SK-N-SH treated with all-trans-retinoic acid at 6 μM for 48 hours (cell line): ENCODE data around the gene OBP2B.

Experiments used
- ATAC-seq: fragments of 200-7000 bp; cut with Tn5 transposase; 3 replicates; pipeline ENCODE4 v1.9.1; 2020; ENCODE audit warnings: mild to moderate bottlenecking, moderate library complexity
- BACH2 ChIP-seq: fragments of 250-450 bp; sonication (Bioruptor Pico); IDR thresholded peaks from 2 replicates; pipeline ENCODE4 v1.9.0; 2021; ENCODE audit warnings: mild to moderate bottlenecking, borderline replicate concordance
- CSDC2 ChIP-seq: fragments of 250-450 bp; sonication (Bioruptor Pico); IDR thresholded peaks from 2 replicates; pipeline ENCODE4 v1.5.0; 2020; ENCODE audit warnings: mild to moderate bottlenecking, moderate library complexity
- ESRRG ChIP-seq: fragments of 250-450 bp; sonication (Bioruptor Pico); IDR thresholded peaks from 2 replicates; pipeline ENCODE4 v1.6.1; 2021; ENCODE audit warnings: mild to moderate bottlenecking
- GLIS3 ChIP-seq: fragments of 250-450 bp; sonication (Bioruptor Pico); IDR thresholded peaks from 2 replicates; pipeline ENCODE4 v1.5.0; 2020; ENCODE audit warnings: mild to moderate bottlenecking, moderate library complexity
- ISL1 ChIP-seq: fragments of 250-450 bp; sonication (Bioruptor Pico); IDR thresholded peaks from 2 replicates; pipeline ENCODE4 v2.1.2; 2022; ENCODE audit warnings: mild to moderate bottlenecking, moderate library complexity
- OSR1 ChIP-seq: fragments of 250-450 bp; sonication (Bioruptor Pico); IDR thresholded peaks from 2 replicates; pipeline ENCODE4 v1.8.0; 2022; ENCODE audit warnings: moderate library complexity, mild to moderate bottlenecking, inconsistent platforms
- PPARA ChIP-seq: fragments of 250-450 bp; sonication (Bioruptor Pico); IDR thresholded peaks from 2 replicates; pipeline ENCODE4 v1.5.0; 2020; ENCODE audit warnings: mild to moderate bottlenecking, borderline replicate concordance
- RARB ChIP-seq: fragments of 250-450 bp; sonication (Bioruptor Pico); IDR thresholded peaks from 2 replicates; pipeline ENCODE4 v1.8.0; 2021; ENCODE audit warnings: mild to moderate bottlenecking, moderate library complexity
- SNAI2 ChIP-seq: fragments of 250-450 bp; sonication (Bioruptor Pico); IDR thresholded peaks from 2 replicates; pipeline ENCODE4 v1.5.0; 2020; ENCODE audit warnings: mild to moderate bottlenecking, moderate library complexity
- TCF4 ChIP-seq: fragments of 250-450 bp; sonication (Bioruptor Pico); IDR thresholded peaks from 2 replicates; pipeline ENCODE4 v1.8.0; 2021; ENCODE audit warnings: mild to moderate bottlenecking, moderate library complexity, borderline replicate concordance
- TOX ChIP-seq: fragments of 250-450 bp; sonication (Bioruptor Pico); IDR thresholded peaks from 2 replicates; pipeline ENCODE4 v1.8.0; 2021; ENCODE audit warnings: mild to moderate bottlenecking, moderate library complexity, borderline replicate concordance
- ZFP3 ChIP-seq: fragments of 250-450 bp; sonication (Bioruptor Pico); IDR thresholded peaks from 2 replicates; pipeline ENCODE4 v1.5.0; 2020; ENCODE audit warnings: mild to moderate bottlenecking, moderate library complexity
- ZFP30 ChIP-seq: fragments of 450-650 bp; formaldehyde crosslinking; IDR thresholded peaks from 2 replicates; pipeline ENCODE4 v1.5.0; 2022; ENCODE audit warnings: mild to moderate bottlenecking, moderate library complexity
- ZNF565 ChIP-seq: fragments of 450-650 bp; formaldehyde crosslinking; conservative IDR thresholded peaks from 2 replicates; pipeline ENCODE4 v1.5.0; 2020; ENCODE audit warnings: low read depth, mild to moderate bottlenecking, moderate library complexity
- ZNF70 ChIP-seq: fragments of 450-650 bp; formaldehyde crosslinking; IDR thresholded peaks from 2 replicates; pipeline ENCODE4 v1.5.0; 2020; ENCODE audit warnings: mild to moderate bottlenecking, moderate library complexity
- ZNF8 ChIP-seq: fragments of 450-650 bp; formaldehyde crosslinking; IDR thresholded peaks from 2 replicates; pipeline ENCODE4 v1.5.0; 2020; ENCODE audit warnings: mild to moderate bottlenecking, moderate library complexity
- TF ChIP-seq, protein P1 (sequence below): fragments of 250-450 bp; sonication (Bioruptor Pico); IDR thresholded peaks from 2 replicates; pipeline ENCODE4 v1.5.1; 2021; ENCODE audit warnings: mild to moderate bottlenecking, moderate library complexity
- TF ChIP-seq, protein P2 (sequence below): fragments of 250-450 bp; sonication (Bioruptor Pico); IDR thresholded peaks from 2 replicates; pipeline ENCODE4 v1.5.1; 2020; ENCODE audit warnings: low read depth, mild to moderate bottlenecking, moderate library complexity
- TF ChIP-seq, protein P3 (sequence below): fragments of 250-450 bp; sonication (Bioruptor Pico); IDR thresholded peaks from 2 replicates; pipeline ENCODE4 v1.8.0; 2021; ENCODE audit warnings: low read depth, mild to moderate bottlenecking, moderate library complexity, borderline replicate concordance
- TF ChIP-seq, protein P4 (sequence below): fragments of 250-450 bp; sonication (Bioruptor Pico); IDR thresholded peaks from 2 replicates; pipeline ENCODE4 v1.8.0; 2020; ENCODE audit warnings: mild to moderate bottlenecking, moderate library complexity, borderline replicate concordance

Gene OBP2B

DNA sequence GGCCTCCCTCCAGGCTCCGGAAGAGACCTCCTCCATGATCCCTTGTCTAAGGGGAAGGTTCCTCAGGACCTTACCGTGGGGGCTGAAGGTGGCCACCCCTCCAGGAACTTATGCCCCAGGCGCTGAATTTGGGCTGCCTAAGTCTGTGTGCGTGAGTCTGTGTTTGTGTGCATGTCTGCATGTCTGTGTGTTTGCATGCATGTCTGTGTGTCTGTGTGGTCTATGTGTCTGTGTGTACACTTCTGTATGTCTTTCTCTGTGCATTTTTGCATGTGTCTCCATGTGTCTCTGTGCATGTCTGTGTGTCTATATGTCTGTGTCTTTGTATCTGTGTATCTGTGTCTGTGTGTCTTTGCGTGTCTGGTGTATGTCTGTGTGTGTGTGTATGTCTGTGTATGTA lies 45.4 kb upstream of the OBP2B start:
- no peak for ATAC-seq
- TF ChIP-seq TOX (CRISPR knock-in tag) (no peak), SNAI2 (CRISPR knock-in tag) (no peak), ZNF8 (CRISPR knock-in tag) (no peak), GLIS3 (CRISPR knock-in tag) (no peak), ISL1 (CRISPR knock-in tag) (no peak), PPARA (no peak), ESRRG (no peak), ZNF565 (CRISPR knock-in tag) (no peak), ZNF70 (no peak)
- TF ChIP-seq, protein P1, sequence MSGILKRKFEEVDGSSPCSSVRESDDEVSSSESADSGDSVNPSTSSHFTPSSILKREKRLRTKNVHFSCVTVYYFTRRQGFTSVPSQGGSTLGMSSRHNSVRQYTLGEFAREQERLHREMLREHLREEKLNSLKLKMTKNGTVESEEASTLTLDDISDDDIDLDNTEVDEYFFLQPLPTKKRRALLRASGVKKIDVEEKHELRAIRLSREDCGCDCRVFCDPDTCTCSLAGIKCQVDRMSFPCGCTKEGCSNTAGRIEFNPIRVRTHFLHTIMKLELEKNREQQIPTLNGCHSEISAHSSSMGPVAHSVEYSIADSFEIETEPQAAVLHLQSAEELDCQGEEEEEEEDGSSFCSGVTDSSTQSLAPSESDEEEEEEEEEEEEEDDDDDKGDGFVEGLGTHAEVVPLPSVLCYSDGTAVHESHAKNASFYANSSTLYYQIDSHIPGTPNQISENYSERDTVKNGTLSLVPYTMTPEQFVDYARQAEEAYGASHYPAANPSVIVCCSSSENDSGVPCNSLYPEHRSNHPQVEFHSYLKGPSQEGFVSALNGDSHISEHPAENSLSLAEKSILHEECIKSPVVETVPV (CRISPR knock-in tag): no peak
- TF ChIP-seq, protein P2, sequence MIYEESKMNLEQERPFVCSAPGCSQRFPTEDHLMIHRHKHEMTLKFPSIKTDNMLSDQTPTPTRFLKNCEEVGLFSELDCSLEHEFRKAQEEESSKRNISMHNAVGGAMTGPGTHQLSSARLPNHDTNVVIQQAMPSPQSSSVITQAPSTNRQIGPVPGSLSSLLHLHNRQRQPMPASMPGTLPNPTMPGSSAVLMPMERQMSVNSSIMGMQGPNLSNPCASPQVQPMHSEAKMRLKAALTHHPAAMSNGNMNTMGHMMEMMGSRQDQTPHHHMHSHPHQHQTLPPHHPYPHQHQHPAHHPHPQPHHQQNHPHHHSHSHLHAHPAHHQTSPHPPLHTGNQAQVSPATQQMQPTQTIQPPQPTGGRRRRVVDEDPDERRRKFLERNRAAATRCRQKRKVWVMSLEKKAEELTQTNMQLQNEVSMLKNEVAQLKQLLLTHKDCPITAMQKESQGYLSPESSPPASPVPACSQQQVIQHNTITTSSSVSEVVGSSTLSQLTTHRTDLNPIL (CRISPR knock-in tag): no peak
- TF ChIP-seq, protein P3, sequence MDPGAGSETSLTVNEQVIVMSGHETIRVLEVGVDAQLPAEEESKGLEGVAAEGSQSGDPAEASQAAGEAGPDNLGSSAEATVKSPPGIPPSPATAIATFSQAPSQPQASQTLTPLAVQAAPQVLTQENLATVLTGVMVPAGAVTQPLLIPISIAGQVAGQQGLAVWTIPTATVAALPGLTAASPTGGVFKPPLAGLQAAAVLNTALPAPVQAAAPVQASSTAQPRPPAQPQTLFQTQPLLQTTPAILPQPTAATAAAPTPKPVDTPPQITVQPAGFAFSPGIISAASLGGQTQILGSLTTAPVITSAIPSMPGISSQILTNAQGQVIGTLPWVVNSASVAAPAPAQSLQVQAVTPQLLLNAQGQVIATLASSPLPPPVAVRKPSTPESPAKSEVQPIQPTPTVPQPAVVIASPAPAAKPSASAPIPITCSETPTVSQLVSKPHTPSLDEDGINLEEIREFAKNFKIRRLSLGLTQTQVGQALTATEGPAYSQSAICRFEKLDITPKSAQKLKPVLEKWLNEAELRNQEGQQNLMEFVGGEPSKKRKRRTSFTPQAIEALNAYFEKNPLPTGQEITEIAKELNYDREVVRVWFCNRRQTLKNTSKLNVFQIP (CRISPR knock-in tag): no peak

DNA sequence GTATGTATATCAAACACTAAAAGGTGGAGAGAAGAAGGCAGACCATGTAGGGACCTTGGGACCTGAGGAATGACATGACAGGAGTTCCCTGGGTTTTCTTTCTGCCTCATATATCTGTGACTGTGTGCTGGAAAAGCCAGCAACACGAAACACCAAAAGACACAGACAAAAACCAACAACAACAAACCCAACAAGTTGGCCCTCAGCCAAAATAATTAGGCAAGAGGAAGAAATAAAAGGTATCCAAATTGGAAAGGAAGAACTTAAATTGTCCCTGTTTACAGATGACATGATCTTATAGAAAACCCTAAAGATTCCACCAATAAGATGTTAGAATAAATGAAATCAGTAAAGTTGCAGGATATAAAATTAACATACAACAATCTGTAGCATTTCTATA lies 44.2 kb upstream of the OBP2B start:
- ATAC-seq: no peak
- no peak for TF ChIP-seq GLIS3 (CRISPR knock-in tag)
- no peak for TF ChIP-seq BACH2 (CRISPR knock-in tag)
- TF ChIP-seq, protein P1 (CRISPR knock-in tag): no peak
- TF ChIP-seq OSR1 (CRISPR knock-in tag): no peak
- no peak for TF ChIP-seq CSDC2 (CRISPR knock-in tag)
- TF ChIP-seq ISL1 (CRISPR knock-in tag): no peak
- no peak for TF ChIP-seq ZFP30 (CRISPR knock-in tag)
- TF ChIP-seq TCF4 (CRISPR knock-in tag): no peak
- TF ChIP-seq ZNF8 (CRISPR knock-in tag): no peak

DNA sequence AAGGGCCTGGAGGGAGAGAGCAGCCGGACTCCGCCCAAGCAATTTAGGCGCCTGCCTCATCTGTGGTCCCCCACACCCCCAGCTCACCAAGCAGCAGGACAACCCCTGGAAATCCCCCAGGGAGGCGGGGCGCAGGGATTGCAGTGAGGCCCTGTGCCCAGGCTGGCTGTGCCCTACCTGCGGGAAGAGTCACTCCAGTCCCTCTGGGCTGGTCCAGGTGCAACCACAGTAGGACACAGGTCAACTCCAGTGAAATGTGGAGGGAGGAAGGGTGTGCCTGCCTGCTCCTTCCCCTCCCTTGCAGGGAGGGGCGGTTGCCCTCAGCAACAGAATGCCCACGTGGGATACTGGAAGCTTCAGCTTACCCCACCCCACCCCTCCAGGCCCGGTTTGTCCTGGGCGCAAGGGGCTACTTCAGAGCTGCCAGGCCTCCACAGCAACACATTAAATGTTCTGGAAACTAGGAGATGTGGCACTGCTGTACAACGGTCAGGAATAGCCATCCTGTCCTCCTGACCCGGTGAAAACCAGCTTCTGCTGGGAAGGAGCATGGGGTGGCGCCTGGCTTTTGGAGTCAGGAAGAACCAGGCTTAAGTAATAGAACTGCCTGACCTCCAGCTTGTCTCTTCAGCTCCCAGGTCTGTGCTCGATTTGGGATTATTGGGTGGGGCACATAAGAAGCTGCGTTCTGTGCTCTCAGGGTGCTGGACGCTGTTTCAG lies 43.4 kb upstream of the OBP2B start:
- TF ChIP-seq ZFP30 (CRISPR knock-in tag): no peak
- no peak for TF ChIP-seq CSDC2 (CRISPR knock-in tag)
- TF ChIP-seq ISL1 (CRISPR knock-in tag): no peak
- TF ChIP-seq, protein P2 (CRISPR knock-in tag): no peak
- no peak for TF ChIP-seq ZFP3
- TF ChIP-seq RARB (CRISPR knock-in tag): no peak
- no peak for TF ChIP-seq TCF4 (CRISPR knock-in tag)
- TF ChIP-seq SNAI2 (CRISPR knock-in tag): no peak
- TF ChIP-seq TOX (CRISPR knock-in tag): no peak
- TF ChIP-seq, protein P4, sequence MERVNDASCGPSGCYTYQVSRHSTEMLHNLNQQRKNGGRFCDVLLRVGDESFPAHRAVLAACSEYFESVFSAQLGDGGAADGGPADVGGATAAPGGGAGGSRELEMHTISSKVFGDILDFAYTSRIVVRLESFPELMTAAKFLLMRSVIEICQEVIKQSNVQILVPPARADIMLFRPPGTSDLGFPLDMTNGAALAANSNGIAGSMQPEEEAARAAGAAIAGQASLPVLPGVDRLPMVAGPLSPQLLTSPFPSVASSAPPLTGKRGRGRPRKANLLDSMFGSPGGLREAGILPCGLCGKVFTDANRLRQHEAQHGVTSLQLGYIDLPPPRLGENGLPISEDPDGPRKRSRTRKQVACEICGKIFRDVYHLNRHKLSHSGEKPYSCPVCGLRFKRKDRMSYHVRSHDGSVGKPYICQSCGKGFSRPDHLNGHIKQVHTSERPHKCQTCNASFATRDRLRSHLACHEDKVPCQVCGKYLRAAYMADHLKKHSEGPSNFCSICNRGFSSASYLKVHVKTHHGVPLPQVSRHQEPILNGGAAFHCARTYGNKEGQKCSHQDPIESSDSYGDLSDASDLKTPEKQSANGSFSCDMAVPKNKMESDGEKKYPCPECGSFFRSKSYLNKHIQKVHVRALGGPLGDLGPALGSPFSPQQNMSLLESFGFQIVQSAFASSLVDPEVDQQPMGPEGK (CRISPR knock-in tag): no peak
- TF ChIP-seq ESRRG: no peak
- no peak for TF ChIP-seq OSR1 (CRISPR knock-in tag)
- TF ChIP-seq BACH2 (CRISPR knock-in tag): no peak
- no peak for TF ChIP-seq ZNF70
- TF ChIP-seq, protein P3 (CRISPR knock-in tag): no peak
- TF ChIP-seq GLIS3 (CRISPR knock-in tag): no peak
- no peak for TF ChIP-seq ZNF565 (CRISPR knock-in tag)
- TF ChIP-seq, all 23 proteins: peak for 0
- ATAC-seq: no peak
